GM18861 (cell line): ENCODE data around the gene SMIM9.

Source experiments
- ATAC-seq: cut with Tn5 transposase; IDR thresholded peaks from one replicate; pipeline ENCODE4 v1.9.1; 2021; ENCODE audit not compliant: unreplicated experiment

Gene SMIM9

DNA sequence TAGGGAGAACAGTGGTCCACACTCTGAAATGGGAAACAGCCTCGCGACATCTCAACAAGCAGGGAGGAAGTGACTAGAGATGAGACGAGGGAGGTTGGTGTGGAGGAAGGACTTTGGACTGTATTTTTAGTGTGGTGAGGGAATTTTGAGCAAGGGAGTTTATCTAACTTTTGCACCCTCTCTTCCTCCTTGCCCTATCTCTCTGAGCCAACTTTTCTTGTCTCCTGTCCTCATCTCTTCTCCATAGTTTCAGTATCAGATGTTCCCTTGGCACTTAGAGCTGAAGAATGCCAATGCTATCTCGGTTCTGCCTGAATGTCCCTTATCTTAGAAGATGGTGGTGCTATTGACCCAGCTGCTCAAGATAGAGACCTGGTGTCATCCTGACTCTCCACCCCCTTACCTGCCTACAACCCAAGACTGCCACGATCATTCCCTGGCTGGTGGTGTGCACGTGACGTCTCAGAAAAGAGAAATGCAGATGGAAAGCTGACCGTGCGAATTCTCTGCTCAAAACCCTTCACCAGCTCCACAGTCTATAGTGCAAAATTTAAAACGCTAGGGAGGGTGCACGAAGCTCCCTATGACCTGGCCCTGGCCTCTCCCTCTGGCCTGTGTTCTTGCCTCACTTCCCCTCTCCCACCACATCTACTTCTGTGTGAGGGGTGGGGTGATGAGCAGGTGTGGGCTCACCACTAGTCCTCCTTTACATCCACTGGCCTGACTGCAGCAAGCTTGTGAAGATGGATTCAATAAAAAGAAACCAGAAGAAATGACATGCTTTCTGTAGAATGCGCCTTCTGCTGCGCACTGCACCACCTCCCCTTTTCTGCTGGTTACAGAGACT lies 50.1 kb downstream of the SMIM9 start:
- ATAC-seq = no peak

DNA sequence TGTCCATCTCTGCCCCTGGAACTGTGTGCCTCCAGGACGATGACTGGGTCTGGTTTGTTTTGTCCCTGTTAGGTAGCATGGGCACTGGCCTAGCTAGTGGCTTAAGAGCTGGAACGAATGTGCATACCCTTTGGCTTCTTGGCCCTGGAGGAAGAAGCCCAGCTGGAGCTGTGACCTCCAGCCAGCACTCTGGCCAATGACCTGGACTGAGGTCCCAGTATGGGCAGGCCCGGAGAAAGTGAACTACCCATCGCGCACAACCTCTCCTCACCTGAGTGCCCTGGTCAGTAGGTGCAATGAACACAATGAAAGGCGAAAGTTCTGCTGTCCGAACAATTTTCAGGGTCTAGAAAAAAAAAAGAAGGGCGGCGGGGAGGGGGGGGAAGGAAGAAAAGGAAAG lies 53.5 kb downstream of the SMIM9 start:
- no peak for ATAC-seq

DNA sequence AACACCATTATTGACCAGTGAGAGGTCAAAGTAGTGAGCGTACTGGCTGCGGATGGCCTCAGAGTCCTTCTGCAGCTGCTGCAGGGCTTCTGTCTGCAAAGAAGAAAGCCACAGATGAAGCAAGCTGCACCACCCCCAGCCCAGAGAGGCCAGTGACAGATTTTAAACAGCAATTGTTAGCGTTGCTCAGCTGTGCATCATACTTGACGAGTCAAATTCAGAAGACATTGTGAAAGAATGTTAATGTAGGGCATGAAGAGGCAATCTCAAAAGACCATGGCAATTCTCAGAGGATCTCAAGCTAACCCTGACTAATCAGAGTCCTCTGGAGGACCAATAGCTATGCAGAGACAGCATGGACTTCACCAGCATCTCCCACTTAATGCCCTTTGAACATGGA lies 55.2 kb downstream of the SMIM9 start:
- no peak for ATAC-seq

DNA sequence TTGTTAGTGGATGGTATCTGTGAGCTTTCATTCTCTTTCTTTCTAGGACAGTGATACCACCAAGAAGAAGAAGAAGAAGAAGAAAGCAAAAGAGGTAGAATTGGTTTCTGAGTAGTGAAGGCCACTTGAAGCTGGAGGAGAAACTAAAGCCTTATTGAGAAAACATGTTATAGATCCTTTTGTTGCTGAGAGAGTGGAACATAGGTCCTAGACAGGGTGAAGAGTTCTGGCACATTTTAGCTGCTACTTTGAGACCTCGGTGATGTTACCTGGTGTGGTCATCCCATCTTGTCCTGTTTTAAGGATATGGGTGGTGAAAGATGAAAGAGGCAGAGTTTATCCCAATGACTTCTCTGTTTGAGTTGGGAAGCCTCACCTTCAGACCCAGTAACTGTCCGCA lies 57.7 kb downstream of the SMIM9 start:
- no peak for ATAC-seq

DNA sequence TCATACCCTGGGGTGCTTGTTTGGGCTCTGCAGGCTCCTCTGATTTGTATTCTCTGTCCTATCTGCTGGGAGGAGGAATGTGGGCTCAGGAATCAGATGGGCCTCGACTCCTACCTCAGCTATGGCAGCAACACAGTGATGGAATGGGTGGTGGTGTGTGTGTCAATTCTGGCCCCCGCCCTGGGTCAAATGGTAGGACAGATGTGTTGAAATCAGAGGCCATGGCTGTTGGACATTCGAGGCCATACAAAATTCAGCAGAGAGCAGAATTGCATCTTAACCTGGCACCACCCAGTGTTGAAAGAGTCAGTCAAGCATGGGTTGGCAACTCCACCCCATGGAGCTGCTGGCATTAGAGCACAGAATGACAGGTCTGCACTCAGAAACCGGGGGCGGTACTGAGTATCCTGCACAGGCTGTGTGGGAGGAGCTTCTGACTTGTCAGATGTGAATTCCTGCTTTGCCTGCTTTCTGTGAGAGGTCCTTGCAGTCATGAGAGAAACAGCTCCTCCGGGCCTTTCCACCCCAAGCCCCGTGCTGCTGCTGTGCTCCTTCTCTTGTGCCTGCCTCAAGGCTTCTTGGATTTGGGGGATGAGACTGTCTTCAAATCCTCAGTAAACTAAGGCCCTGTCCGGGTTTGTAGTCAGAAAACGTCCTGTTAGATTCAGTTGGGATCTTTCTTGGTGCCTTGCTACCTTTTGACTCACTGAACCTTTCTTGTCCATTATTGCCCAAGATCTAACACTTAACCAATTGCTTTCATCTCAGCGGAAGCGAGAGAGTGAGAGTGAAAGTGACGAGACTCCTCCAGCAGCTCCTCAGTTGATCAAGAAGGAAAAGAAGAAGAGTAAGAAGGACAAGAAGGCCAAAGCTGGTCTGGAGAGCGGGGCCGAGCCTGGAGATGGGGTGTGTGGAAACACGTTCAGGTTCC lies 58.8 kb downstream of the SMIM9 start:
- no peak for ATAC-seq

DNA sequence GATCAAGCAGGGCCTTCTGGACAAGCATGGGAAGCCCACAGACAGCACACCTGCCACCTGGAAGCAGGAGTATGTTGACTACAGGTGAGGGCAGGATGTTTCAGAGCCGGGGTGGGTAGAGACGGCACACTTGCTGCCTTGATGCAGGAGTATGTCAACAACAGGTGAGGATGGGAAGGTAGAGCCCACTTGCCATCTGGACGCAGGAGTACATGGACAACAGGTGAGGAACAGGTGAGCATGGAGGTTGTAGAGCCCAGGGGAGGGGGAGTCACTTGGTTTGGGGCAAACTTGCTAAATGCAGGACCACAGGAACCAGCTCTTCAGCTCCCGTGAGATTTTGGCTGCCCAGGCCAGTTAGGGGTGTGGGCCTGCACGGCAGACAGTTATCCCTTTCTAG lies 59.8 kb downstream of the SMIM9 start:
- no peak for ATAC-seq
